ENCODE measurements around the gene NHLH1. TPM values are rescaled to one million over a fixed set of nuclear protein-coding genes. Genes with fewer than 3 reads are reported as not detected.

The NHLH1 gene
- total and polyA plus RNA-seq, 2 of the 13 experiments (the other 11 are each of a cell fraction or from before 2014, with no cell fraction given): 0.11 to 0.57 TPM

- FAIRE-seq (no peak), ATAC-seq (no peak), DNase-seq (ENCODE audit: low spot score) (no peak)
- no TSS peak for BruUV-seq (replicated peaks)
- ChIA-PET CTCF (ENCODE audit: low intra/inter-chr PET ratio, low total read pairs) (no interaction called here), POLR2A (no interaction called here)
- no peaks in the 10 kb centered on the region for H3K27me3 ChIP-seq (ENCODE audit: control insufficient read depth in 1 of 2, insufficient read depth in 2 of 2, low read length in 2 of 2)
- 95% methylated on average over 8 of the region's 8 CpGs for WGBS (ENCODE audit: low lambda C conversion rate)
- H3K27ac ChIP-seq (ENCODE audit: extremely low read length, insufficient read depth, low read length): no peak overlapping the region
- H3K36me3 ChIP-seq (replicated peaks in 1 of 2; ENCODE audit: control insufficient read depth in 1 of 2, insufficient read depth in 2 of 2, low read length in 2 of 2): peaks cover 46 to 96% of the 10 kb centered on the region in 2 experiments
- intact Hi-C loops (cut with micrococcal nuclease; ENCODE audit: unreplicated experiment) (no loop called here), in situ Hi-C loops (cut with HindIII; ENCODE audit: extremely low pct_ligation_motif_present, low pct_unique_long_range_greater_than_20kb) (no loop called here)
- H3K4me2 ChIP-seq (ENCODE audit: low read depth, low read length): no peak overlapping the region
- H3K4me3 ChIP-seq (replicated peaks in 1 of 3; ENCODE audit: insufficient read depth in 1 of 3, low read depth in 2 of 3, low read length in 3 of 3): no peak overlapping the region
- no peak overlapping the region for H3K9ac ChIP-seq (ENCODE audit: insufficient read depth, low read depth, low read length)
- H3K9me3 ChIP-seq (ENCODE audit: low read length): no peaks in the 10 kb centered on the region
- no peaks in the 10 kb centered on the region for H3K79me2 ChIP-seq (ENCODE audit: insufficient read depth, low read length)
- no peak overlapping the region for H2AFZ ChIP-seq (ENCODE audit: low read length)
- no peaks in the 10 kb centered on the region for H4K20me1 ChIP-seq (ENCODE audit: insufficient read depth, low read length)
- no peaks in the 10 kb centered on the region for H3K4me1 ChIP-seq (ENCODE audit: insufficient read depth, low read length)
- TF ChIP-seq ZNF577 (CRISPR knock-in tag; IDR thresholded peaks at IDR 0.05; ENCODE audit: borderline replicate concordance, low read depth): no peak
- TF ChIP-seq ZNF572 (CRISPR knock-in tag; IDR thresholded peaks at IDR 0.05): no peak
- no peak for TF ChIP-seq ZNF503 (CRISPR knock-in tag; IDR thresholded peaks at IDR 0.05)
- TF ChIP-seq HOXA7 (CRISPR knock-in tag; IDR thresholded peaks at IDR 0.05): no peak
- TF ChIP-seq ZBTB34 (CRISPR knock-in tag; IDR thresholded peaks at IDR 0.05): no peak
- no peak for TF ChIP-seq GLI4 (CRISPR knock-in tag; IDR thresholded peaks at IDR 0.05; ENCODE audit: borderline replicate concordance)
- no peak for TF ChIP-seq ZMYM2 (CRISPR knock-in tag; IDR thresholded peaks at IDR 0.05)
- TF ChIP-seq KDM3A (CRISPR knock-in tag; IDR thresholded peaks at IDR 0.05; ENCODE audit: low read depth): no peak
- no peak for TF ChIP-seq ZNF30 (CRISPR knock-in tag; IDR thresholded peaks at IDR 0.05)
- no peak for TF ChIP-seq ZNF547 (CRISPR knock-in tag; IDR thresholded peaks at IDR 0.05)
- no peak for TF ChIP-seq FOXO4 (CRISPR knock-in tag; conservative IDR thresholded peaks at IDR 0.05)
- TF ChIP-seq SAFB2 (CRISPR knock-in tag; IDR thresholded peaks at IDR 0.05; ENCODE audit: borderline replicate concordance, low read depth): no peak
- TF ChIP-seq NFE2L2 (IDR thresholded peaks at IDR 0.05; ENCODE audit: low read length): no peak
- TF ChIP-seq PRPF4 (IDR thresholded peaks at IDR 0.05; ENCODE audit: low read depth, low read length, poor library complexity, severe bottlenecking): no peak
- TF ChIP-seq SKI (IDR thresholded peaks at IDR 0.05; ENCODE audit: partially characterized antibody): no peak
- TF ChIP-seq THAP7 (CRISPR knock-in tag; IDR thresholded peaks at IDR 0.05): no peak
- TF ChIP-seq TFAP4 (IDR thresholded peaks at IDR 0.05; ENCODE audit: borderline replicate concordance, low read depth): no peak
- TF ChIP-seq PLSCR1 (CRISPR knock-in tag; IDR thresholded peaks at IDR 0.05; ENCODE audit: borderline replicate concordance): no peak
- no peak for TF ChIP-seq PAX8 (CRISPR knock-in tag; IDR thresholded peaks at IDR 0.05; ENCODE audit: borderline replicate concordance)
Observed at GRCh38 chr1:160352555-160352954, 14.3 kb upstream of the NHLH1 start.
